ENCODE data around the gene CCDC188. TPM values are rescaled to one million over a fixed set of nuclear protein-coding genes. Genes with fewer than 3 reads are reported as not detected.

Gene CCDC188
- total and polyA plus RNA-seq, 2 of the 13 experiments (the other 11 are each of a cell fraction or from before 2014, with no cell fraction given): not detected

GRCh38 chr22:20155330-20156041 is 4.6 kb upstream of the CCDC188 start (continued):
- TF ChIP-seq ZNF770 (CRISPR knock-in tag; IDR thresholded peaks at IDR 0.05) (no peak), ZNF670 (CRISPR knock-in tag; IDR thresholded peaks at IDR 0.05; ENCODE audit: borderline replicate concordance) (no peak), MXI1 (IDR thresholded peaks at IDR 0.05; ENCODE audit: borderline replicate concordance, low read depth, low read length) (peak; percentile 86; the same call in 2 of the 3 replicates)

GRCh38 chr22:20154602-20155187 is 3.8 kb upstream of the CCDC188 start:
- Histone ChIP-seq H3K36me3 (replicated peaks in 1 of 2; ENCODE audit: control insufficient read depth in 1 of 2, insufficient read depth in 2 of 2, low read length in 2 of 2) (no peaks in the 10 kb centered on the region), H3K4me3 (replicated peaks in 1 of 3; ENCODE audit: insufficient read depth in 1 of 3, low read depth in 2 of 3, low read length in 3 of 3) (no peak overlapping the region), H3K4me1 (ENCODE audit: insufficient read depth, low read length) (no peaks in the 10 kb centered on the region), H3K9me3 (ENCODE audit: low read length) (no peaks in the 10 kb centered on the region), H3K9ac (ENCODE audit: insufficient read depth, low read depth, low read length) (no peak overlapping the region), H3K27ac (ENCODE audit: extremely low read length, insufficient read depth, low read length) (no peak overlapping the region), H3K27me3 (ENCODE audit: control insufficient read depth in 1 of 2, insufficient read depth in 2 of 2, low read length in 2 of 2) (peaks cover 17 to 49% of the 10 kb centered on the region in 2 experiments), H4K20me1 (ENCODE audit: insufficient read depth, low read length) (no peaks in the 10 kb centered on the region), H3K4me2 (ENCODE audit: low read depth, low read length) (no peak overlapping the region), H3K79me2 (ENCODE audit: insufficient read depth, low read length) (no peaks in the 10 kb centered on the region), H2AFZ (ENCODE audit: low read length) (no peak overlapping the region)
- intact Hi-C loops (cut with micrococcal nuclease; ENCODE audit: unreplicated experiment): no loop called here
- ATAC-seq (no peak), FAIRE-seq (no peak), DNase-seq (ENCODE audit: low spot score) (no peak)
- POLR2A ChIA-PET: no interaction called here
- 10% methylated on average over 3 of the region's 14 CpGs for WGBS (ENCODE audit: low lambda C conversion rate)
- BruUV-seq (replicated peaks): no TSS peak
- CTCF ChIA-PET (ENCODE audit: low intra/inter-chr PET ratio, low total read pairs): no interaction called here
- in situ Hi-C loops (cut with HindIII; ENCODE audit: extremely low pct_ligation_motif_present, low pct_unique_long_range_greater_than_20kb): loop anchor here (5.0 to 25.0 kb wide), 3 partner anchors 80 to 1192 kb away; no protein-coding TSS in a partner anchor
- TF ChIP-seq KDM1A (CRISPR knock-in tag; IDR thresholded peaks at IDR 0.05) (no peak), ATAD3A (CRISPR knock-in tag; IDR thresholded peaks at IDR 0.05) (no peak), FOXA1 (IDR thresholded peaks at IDR 0.05) (no peak), FOXA1 (CRISPR knock-in tag; IDR thresholded peaks at IDR 0.05) (no peak), TRAFD1 (CRISPR knock-in tag; IDR thresholded peaks at IDR 0.05; ENCODE audit: borderline replicate concordance) (no peak), ZNF24 (IDR thresholded peaks at IDR 0.05) (no peak), HOXA5 (CRISPR knock-in tag; IDR thresholded peaks at IDR 0.05) (no peak), ZFYVE20 (CRISPR knock-in tag; IDR thresholded peaks at IDR 0.05; ENCODE audit: borderline replicate concordance, low read depth) (no peak), TAF1 (CRISPR knock-in tag; IDR thresholded peaks at IDR 0.05) (no peak), ZNF431 (CRISPR knock-in tag; IDR thresholded peaks at IDR 0.05; ENCODE audit: borderline replicate concordance, low read depth) (no peak), NCOA1 (CRISPR knock-in tag; IDR thresholded peaks at IDR 0.05) (no peak), YY1 (IDR thresholded peaks at IDR 0.05; ENCODE audit: insufficient read depth, insufficient replicate concordance, low read depth, low read length) (no peak), ZNF230 (CRISPR knock-in tag; IDR thresholded peaks at IDR 0.05) (no peak), BRD4 (CRISPR knock-in tag; IDR thresholded peaks at IDR 0.05) (no peak), THAP7 (CRISPR knock-in tag; IDR thresholded peaks at IDR 0.05) (no peak), SMAD1 (CRISPR knock-in tag; IDR thresholded peaks at IDR 0.05; ENCODE audit: borderline replicate concordance, low read depth) (no peak), EZH2 (conservative IDR thresholded peaks at IDR 0.05; ENCODE audit: low read depth, low read length) (no peak)
